Activated T-cell treated with anti-CD3 and anti-CD28 coated beads for 24 hours (primary cell): Measurements from ENCODE around the gene ZDBF2.
"Not testable (repeated sequence)": the region's sequence is repeated elsewhere in the genome, so short reads cannot be mapped to it uniquely, and the experiment has no call there.

Source experiments
- DNase-seq: peaks from one replicate; pipeline ENCODE4 v3.0.0-alpha.2; 2020; ENCODE audit warnings: low read depth

The ZDBF2 gene

DNA sequence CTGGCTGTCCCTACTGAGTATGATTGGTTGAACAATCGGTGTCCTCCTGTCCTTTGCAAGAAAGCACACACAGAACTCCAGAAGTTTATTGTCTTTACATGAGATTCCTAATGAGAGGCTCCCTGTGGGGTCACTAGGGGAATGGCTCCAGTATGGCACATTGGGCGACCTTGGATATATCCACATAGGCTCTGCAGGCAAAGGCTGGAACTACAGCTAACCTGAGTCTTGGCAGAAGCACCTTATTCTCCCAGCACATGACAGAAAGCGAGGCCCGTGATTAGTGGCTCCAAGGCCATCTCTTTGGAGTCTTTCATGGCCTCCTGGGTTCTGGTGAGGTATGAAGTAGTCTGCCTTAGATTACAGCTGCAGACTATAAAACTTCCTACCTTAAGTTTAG lies 49.0 kb downstream of the ZDBF2 start:
- DNase-seq, result no peak

DNA sequence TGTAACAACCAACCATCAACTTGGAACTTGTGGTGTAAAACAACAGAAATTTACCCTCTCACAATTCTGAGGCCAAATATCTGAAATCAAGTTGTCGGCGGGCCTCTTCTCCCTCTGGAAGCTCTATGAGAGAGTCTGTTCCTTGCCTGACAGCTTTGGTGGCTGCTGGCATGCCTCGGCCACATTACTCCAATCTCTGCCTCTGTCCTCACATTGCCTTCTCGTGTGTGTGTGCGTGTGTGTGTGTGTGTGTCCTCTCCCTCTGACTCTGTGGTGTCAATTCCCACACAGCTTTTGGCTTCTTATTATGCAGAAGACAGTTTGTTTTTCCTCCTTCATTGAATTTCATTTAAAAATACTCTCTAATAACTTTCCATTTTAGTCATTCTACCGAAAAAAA lies 50.4 kb downstream of the ZDBF2 start:
- no peak for DNase-seq

DNA sequence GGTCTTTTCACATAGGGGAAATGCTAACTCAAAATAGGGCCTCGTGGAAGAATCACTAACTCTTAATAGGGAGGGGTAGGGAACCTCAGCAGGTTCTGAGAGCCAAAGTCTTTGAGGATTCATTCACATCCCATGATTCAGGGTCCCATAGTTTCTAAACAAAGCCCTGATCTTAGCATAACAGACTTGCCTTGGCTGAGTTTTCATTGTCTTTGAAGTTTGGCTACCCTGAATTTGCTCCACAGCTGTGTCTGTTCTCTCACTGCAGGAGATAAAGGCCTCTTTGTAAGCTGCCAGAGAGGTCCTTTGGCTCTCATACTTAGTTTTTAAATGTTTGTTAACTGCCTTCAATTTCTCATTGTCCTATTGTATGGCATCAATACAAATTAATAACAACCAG lies 54.5 kb downstream of the ZDBF2 start:
- no peak for DNase-seq

DNA sequence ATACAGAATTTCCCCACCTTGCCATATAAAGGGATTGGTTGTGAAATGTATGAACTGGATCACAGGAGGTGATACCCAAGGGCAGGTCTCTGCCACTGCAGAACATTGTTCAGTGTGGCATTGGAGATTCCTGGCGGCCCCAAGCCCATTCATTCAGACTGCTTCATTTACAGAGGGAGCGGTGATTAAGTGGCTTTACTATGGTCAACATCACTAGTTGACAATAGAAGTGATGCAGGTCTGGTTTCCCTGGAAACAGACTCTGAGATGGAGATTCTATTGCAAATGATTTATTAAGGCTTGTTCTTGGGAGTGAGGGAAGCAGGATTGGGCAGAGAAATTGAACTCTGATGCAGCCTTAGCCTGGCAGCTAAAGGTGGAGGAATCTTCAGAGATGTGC lies 62.4 kb downstream of the ZDBF2 start:
- DNase-seq, result no peak

DNA sequence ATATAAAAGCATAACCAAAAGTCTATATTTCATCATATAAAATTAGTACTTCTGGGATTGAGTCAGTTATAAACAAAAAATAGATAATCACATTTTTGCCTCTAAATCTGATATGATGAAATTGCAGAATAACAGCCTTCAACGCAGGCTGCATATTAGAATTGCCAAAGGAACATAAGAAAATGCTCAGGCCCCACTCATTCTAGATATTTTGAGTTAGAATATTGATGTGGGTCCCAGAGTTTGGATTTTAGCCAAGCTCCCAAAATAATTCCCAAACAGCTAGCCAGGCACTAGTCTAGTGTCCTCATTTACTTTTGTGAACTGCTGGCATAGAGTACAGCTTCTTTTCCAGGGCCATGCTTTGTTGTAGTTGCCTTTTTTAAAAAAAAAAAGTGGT lies 63.5 kb downstream of the ZDBF2 start:
- no peak for DNase-seq

DNA sequence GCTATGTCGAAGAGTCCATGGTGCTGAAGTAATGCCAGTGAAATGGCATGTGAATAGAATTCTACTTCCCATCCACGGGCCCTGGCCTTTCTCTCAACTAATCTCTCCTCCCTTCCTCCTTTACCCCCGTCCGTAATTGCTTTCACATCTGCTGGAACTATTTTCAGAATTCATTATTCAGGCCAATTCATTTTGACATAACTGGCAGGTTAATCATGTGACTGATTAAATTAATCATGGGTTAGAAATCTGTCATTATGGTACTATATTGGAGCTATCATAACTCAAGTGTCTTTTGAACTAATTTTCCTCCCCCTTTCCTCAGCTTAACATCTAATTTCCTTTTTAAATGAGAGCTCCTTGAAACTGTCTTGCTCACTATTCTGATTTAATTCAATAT lies 66.9 kb downstream of the ZDBF2 start:
- no peak for DNase-seq

DNA sequence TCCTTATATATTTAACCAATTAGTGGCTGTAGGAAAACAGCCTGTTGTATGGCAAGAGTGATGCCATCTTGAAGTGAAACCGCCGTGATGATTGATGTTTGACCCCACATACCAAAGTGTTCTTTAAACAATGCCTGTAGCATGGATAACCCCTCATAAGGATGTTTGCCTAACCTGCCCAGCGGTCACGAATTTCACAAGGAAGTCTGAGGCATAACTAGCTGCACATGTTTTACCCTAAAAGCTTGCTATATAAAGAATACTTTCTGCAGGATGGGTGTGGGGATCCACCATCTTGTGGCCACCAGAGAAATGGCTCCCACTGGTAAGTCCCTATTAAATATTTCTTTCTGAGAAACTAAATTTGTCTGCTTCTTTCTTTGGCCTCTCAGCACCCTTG lies 68.7 kb downstream of the ZDBF2 start:
- no peak for DNase-seq

DNA sequence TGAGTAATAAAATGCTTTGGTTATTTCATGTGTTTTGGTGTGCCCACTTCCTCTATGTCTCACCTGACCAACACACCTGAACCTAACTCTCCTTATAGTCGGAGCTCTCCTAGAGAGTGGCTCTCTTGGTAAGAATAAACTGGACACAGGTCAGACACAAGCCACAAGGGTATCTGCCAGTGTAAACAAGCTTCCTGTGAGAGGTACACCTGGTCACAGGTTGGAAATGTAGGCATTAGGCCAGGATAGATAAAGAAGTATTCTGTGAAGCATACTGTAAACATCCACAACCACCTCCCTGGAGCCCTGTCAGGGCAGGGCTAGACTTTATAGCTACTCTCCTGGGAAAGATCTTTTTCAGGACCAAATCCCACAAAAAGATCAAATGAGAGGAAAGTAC lies 69.4 kb downstream of the ZDBF2 start:
- DNase-seq, result no peak

DNA sequence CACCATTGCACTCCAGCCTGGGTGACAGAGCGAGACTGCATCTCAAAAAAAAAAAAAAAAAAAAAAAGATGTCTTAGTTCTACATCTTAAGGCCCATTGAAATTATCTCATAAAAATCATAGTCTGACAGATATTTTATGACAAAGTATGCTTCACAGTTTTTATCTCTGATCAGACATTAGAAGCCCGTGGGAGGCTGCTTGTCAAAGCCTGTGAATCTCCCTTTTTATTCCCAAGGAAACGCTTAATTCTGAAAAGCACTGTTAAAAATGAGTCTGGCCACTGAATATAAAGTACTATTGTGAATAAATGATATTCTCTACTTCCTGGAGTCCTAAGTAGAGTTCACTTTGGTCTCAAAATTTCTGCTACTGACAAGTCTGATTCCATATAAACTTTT lies 71.1 kb downstream of the ZDBF2 start:
- DNase-seq, result no peak

DNA sequence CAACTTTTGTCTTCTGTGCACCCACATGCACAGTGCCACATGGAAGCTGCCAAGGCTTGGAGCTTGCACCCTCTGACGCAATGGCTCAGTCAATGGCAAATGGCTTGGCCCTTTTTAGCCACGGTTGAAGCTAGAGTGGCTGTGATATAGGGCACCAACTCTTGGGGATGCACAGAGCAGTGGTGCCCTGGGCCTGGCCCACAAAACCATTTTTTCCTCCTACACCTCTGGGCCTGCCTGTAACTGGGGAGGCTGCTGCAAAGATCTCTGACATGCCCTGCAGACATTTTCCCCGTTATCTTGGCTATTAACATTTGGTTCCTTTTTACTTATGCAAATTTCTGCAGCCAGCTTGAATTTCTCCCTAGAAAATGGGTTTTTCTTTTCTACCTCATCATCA lies 74.9 kb downstream of the ZDBF2 start:
- no peak for DNase-seq

DNA sequence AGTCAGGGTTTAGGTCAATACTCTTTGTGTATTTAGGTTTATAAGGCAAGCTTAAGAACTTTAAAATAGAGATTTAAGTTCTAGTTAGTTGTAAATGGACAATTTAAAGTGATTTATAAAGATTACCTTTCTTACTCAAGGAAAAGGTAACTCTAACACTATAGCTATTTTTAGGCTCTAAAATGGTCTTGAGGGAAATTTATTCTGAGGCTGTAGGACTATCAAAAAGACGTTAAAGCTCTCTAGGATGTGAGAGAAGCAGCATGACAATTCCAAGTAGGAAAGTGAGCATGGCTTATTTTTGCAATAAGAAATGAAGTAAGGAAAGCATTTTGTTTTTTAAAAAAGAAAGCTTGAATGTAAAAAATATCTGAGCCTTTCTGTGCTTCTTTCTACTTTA lies 78.1 kb downstream of the ZDBF2 start:
- DNase-seq, result no peak

DNA sequence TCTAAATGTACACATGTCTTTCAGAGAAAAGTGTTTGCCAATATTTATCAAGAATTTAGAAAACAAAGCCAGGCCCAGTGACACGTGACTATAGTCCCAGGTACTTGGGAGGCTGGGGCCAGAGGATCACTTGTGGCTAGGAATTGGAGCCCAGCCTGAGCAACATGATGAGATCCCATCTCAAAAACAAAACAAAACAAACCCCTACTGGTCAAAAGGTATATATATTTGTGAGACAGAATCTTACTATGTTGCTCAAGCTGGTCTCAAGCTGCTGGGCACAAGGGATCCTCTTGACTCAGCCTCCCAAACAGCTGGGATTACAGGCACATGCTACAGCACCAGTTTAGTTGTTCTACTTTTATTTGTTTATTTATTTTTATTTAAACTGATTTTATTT lies 79.2 kb downstream of the ZDBF2 start:
- DNase-seq, result no peak

DNA sequence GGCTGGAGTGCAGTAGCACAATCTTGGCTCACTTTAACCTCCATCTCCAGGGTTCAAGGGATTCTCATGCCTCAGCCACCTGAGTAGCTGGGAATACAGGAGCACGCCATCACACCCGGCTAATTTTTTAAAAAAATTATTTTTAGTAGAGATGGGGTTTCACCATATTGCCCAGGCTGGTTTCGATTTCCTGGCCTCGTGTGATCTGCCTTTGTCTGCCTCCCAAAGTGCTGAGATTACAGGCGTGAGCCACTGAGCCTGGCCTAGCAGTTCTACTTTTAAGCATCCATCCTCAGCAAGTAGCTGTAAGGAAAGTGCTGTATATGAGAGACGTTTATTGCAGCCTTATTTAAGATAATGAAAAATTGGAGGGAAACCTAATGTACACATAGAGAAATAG lies 79.7 kb downstream of the ZDBF2 start:
- DNase-seq, result no peak

DNA sequence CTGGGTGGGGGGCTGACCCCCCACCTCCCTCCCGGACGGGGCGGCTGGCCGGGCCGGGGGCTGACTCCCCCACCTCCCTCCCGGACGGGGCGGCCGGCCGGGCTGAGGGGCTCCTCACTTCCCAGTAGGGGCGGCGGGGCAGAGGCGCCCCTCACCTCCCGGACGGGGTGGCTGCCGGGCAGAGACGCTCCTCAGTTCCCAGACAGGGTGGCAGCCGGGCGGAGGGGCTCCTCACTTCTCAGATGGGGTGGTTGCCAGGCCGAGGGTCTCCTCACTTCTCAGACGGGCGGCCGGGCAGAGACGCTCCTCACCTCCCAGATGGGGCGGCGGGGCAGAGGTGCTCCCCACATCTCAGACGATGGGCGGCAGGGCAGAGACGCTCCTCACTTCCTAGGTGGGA lies 82.4 kb downstream of the ZDBF2 start:
- DNase-seq, result not testable (repeated sequence)

DNA sequence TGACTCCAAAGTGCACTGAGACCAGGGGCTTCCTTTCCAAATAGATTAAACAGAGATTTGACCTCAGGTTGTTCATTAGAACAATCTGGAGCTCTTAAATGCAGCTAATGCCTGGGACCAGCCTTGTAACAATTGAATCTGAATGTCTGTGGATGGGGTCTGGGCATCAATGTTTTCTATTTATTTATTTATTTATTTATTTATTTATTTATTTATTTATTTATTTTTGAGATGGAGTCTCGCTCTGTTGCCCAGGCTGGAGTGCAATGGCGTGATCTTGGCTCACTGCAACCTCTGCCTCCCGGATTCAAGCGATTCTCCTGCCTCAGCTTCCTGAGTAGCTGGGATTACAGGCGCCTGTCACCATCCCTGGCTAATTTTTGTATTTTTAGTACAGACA lies 86.4 kb downstream of the ZDBF2 start:
- not testable (repeated sequence) for DNase-seq

DNA sequence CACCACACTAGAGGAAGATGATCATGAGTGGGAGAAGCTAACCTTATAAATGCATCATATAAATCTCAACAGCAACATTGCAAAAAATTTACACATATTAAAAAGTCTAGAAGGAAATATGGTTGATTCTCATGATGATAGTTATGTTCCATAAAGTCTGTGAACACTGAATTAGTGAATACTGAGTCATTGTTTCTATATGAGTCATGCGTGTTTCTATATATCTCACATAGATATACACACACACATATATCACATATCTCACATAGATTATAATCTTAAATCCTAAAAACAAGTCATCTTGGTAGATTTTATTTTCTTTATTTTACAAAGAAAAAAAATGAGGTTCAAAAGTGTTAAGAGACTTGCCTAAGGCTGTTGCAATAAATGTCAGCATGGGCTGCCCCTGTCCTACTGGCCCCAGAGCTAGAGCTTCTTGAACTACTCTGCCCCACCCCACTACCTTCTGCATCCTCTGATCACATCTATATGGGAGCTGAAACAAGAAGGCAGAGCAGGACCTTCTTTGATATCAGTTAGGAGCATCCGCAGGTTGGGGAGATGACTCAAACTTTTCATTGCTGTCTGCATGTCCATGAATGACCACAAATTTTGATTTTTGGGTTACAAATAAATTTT lies 87.1 kb downstream of the ZDBF2 start:
- DNase-seq, result no peak
